GM18508 (cell line): ENCODE data around the gene KCNG2.

ENCODE experiments used
- ATAC-seq: cut with Tn5 transposase; IDR thresholded peaks from one replicate; pipeline ENCODE4 v1.9.1; 2021; ENCODE audit warnings: moderate number of reproducible peaks; ENCODE audit not compliant: insufficient read depth, unreplicated experiment

KCNG2 gene

DNA sequence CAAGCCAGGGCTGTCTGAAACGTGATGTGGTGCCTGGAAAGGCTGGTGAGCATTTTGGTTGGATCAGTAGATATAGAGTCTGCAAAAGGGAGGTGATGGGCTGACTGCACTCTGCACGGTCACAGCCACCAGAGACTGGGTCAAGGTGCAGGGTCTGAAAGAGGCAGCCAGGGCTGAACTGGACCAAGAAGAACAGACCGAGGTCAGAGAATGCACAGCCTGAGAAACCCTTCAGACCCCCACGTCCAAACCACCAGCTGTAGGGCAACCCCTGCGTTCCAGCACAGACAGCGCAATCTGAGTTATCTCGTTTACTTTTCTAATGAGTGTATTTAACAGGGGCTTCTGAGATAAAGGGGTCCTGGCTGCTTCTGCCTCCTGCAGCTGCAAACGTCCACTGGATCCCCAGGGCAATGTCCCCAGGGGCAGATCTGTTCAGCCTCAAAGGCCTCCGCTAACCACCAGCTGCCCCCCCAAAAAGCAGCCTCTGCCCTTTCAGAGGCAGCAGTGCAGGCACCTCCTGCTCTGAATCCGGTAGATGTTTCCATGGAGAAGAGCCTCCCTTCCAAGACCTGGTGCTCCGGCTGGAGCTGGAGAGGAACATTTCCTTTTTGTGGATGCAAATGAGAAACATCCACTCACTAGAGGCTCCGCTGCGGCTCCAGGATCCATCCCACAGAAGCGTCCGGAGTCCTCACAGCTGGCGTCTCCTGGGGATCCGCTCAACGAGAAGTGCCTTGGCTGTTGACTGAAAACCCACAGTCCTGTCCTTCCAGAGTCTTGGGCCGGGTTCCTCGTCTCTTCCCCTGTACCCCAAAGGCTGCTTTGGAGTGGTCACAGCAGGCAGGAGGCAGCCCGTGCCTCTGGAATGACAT is 970 bp upstream of the KCNG2 start:
- ATAC-seq = no peak

GRCh38 chr18:79798346-79798998 is 734 bp downstream of the KCNG2 start:
- ATAC-seq = no peak

- no peak for ATAC-seq
These were observed 1.2 kb downstream of the KCNG2 start for GRCh38 chr18:79798999-79799370.

- no peak for ATAC-seq
These were observed 2.1 kb downstream of the KCNG2 start for GRCh38 chr18:79799619-79800370.

GRCh38 chr18:79800371-79801180 is 2.8 kb downstream of the KCNG2 start:
- no peak for ATAC-seq

DNA sequence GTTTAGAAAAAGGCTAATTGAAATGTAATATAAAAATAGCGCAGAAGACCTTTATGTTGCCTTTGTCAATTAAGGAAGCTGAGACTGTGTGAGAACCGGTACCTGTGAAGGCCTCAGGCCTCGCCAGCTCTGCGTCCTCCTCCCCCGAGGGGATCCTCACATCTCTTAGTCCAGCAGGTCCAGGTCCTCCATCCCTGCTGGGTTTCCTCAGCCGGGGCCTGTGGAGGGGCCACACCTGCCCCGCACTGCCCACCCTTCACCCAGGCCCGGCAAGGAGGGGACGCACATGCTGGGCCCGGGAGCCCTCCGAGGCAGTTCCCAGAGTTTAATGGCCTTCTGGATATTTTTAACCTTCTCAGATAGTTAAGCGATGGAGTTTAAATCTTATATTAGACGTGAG is 3.5 kb downstream of the KCNG2 start:
- no peak for ATAC-seq

- ATAC-seq = no peak
These were observed 3.9 kb downstream of the KCNG2 start for GRCh38 chr18:79801641-79802040.

DNA sequence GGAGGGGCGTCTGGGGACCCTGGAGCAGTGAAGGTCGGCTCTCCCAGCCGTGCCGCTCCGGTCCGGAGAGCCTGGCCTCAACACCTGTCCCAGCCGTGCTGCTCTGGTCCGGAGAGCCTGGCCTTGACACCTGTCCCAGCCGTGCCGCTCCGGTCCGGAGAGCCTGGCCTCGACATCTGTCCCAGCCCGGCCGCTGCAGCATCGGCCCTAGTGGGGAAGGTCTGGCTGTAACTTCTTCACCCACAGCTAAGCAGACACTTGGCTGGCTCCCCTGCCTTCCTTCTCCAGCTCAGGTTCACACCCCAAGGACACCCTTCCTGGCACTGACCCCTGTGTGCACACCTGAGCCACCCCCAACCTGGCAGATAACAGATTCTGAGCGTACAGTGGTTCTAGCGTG is 4.6 kb downstream of the KCNG2 start:
- no peak for ATAC-seq

DNA sequence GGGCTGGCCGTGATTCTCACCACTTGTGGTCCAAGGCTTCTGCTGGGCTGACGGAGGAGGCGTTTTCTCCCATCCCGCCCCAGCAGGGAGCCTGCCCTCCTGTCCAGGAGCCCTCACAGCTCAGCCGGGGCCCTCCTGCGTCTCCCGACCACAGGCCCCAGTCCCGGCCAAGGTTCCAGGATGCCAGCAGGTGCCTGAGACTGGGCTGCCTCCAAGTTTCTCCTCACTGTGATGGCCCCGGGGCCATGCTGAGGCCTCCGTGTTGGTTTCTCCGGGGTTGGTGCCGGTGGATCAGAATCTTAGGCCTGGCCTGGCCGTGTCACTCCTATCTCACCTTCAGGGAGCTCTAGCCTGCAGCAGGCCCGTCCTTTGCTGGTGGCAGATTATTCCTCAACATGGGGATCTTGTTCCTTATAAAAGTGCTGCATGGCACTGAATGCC is 5.9 kb downstream of the KCNG2 start:
- ATAC-seq = no peak

GRCh38 chr18:79804130-79804787 is 6.5 kb downstream of the KCNG2 start:
- ATAC-seq = no peak

GRCh38 chr18:79805211-79805887 is 7.6 kb downstream of the KCNG2 start:
- no peak for ATAC-seq

DNA sequence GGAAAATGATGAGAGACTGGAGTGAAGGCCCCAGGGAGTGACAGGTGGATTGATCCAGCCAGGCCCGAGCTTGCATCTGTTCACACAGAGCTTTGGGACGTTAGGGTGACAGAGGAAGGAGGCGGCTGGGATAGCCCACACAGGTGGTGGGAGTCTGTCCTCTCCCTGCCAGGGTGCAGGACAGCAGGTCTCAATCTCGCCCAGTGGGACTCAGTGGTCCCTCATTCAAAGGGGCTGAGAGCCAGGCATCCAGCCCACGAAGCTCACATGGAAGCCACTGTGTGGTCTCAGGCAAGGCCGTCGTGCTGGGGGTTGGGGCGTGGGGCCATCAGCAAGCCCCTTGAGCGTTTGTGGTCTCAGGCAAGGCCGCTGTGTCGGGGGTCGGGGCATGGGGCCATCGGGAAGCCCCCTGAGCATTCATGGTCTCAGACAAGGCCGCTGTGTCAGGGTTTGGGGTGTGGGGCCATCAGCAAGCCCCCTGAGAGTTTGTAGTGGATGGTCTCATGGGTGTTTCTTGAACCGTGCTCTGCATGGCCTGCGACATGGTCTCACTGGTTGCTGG is 8.3 kb downstream of the KCNG2 start:
- no peak for ATAC-seq

DNA sequence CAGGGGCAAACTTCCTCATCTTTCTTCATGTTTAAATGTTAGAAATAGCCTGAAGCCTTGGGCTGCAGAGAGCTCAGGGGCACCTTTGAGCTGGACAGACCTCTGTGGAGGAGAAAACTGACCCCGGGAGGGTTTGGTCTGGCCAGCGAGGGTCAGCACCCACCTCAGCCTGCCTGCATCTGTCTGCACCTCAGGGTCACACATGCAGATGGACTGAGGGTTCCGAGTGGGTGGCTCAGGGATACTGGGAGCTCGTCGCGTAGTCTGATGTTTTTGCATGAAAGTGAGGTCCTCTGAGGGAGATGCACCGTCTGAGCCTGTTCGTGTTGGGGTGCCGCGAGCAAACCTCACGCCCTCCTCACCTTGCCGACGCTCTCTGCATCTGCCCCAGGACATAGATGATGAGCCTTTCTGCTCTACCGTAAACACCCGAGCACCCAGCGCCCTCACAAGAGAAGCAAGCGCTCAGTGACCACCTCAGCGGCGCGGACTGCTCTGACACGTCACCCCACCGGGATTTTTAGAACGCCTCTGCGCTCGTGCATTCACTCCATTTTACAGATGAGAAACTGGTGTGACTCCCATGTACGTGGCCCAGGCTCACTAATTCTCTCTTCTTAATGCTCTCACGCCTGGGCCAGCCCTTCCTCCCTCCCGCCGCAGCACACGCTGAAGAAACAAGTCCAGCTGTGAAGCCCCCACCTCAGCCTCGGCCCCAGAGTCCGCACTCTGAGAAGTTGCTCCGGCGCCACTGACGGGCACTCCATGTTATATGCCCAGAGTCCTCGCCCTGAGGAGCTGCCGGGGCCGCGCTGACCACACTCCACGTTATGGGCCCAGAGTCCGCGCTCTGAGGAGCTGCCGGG is 9.5 kb downstream of the KCNG2 start:
- ATAC-seq = no peak

GRCh38 chr18:79809482-79810192 is 11.9 kb downstream of the KCNG2 start:
- ATAC-seq = no peak

DNA sequence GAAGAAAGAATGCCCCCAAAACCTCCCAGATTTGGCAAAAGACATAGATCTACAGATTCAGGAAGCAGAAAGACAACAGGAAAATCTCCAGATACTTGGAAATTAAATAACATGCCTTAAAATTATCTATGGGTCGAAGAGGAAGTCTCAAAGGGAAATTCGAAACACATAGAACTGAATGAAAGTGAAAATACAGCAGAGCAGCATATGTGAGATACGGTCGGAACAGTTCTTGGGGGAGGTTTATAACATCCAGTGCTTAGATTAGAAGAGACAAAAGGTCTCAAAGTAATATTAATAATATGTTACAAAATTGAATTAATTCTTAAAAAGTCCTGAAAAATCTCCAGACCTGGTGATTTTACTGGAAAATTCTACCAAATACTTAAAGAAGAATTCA is 14.3 kb downstream of the KCNG2 start:
- ATAC-seq = no peak

DNA sequence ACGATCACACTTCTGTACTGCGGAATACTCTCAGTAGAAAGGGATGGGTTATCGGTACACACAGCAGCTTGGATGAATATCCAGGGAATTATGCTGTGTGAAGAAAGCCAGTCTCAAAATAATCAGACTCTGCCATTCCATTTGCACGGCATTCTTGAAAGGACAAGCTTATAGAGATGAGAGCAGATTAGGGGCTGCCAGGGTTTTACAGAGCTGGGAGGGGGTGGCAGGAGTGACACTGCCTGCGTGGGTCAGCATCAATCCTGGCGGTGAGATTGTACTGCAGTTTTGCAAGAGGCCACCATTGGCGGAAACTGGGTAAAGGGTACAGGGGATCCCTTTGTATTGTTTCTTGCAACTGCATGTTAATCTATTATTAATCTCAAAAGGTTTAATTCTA is 16.6 kb downstream of the KCNG2 start:
- no peak for ATAC-seq

- ATAC-seq = no peak
These were observed 17.9 kb downstream of the KCNG2 start for GRCh38 chr18:79815657-79816056.
